HG03565 (cell line): Measurements from ENCODE around the gene MAIP1.

Source experiments
- ATAC-seq: cut with Tn5 transposase; IDR thresholded peaks from one replicate; pipeline ENCODE4 v1.9.1; 2021; ENCODE audit warnings: mild to moderate bottlenecking, moderate library complexity; ENCODE audit not compliant: unreplicated experiment

The MAIP1 gene

DNA sequence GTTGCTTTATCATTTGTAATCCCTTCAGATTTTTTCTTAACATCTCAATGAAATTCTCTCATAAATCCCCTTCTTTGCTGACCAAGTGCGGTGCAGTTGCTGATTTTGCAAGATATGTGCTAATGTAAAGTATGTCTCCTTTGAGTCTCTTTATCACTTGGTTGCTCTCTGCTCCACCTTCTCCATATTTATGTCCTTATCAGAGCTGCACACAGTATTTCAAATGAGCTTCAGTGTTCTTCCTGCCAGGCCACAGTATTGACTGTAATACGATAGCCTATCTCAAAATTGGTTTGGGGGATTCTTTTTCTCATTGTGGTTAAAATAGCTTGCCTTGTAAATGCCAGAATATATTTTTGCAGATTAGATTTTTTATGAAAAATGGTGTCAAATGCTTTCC is 32.2 kb downstream of the MAIP1 start:
- ATAC-seq: no peak

DNA sequence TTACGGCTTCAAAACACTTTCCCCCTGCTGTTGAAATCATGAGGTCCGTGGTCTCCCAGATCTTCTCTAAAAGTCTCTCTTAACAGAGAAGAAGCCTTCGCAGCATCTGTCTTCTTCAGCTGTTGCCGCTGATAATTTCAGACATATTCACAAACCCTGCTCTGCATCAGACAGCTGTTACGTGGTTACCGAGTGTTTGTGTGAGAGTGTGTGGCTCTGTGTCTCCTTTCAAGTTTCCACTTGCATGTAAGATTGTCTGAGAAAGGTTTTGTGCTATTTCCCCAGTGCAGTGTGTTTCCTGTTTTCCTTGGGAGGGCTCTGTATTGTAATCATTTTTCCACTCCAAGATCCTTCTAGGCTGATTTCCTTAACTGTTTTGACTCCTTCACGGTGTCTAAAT is 32.8 kb downstream of the MAIP1 start:
- no peak for ATAC-seq

GRCh38 chr2:199989822-199990221 is 34.4 kb downstream of the MAIP1 start:
- no peak for ATAC-seq

GRCh38 chr2:199991691-199992090 is 36.3 kb downstream of the MAIP1 start:
- no peak for ATAC-seq

DNA sequence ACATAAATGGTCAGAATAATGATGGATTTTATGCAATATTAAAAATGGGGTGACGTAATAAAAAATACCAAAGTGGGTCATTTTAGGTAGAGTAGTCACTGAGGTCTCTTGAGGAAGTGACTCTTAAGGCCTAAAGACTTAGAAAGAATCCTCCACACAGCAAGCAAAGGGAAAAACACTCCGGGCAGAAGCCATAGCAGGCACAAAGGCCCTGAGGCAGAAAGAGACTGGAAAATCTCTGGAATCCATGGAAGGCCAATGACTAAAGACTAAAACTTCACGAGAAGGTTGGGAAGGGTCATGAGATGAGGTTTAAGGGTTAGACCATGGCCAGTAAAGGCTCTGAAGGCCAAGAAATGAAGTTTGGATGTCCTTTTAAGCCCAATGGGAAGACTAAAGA is 36.9 kb downstream of the MAIP1 start:
- ATAC-seq: no peak

GRCh38 chr2:199994371-199994770 is 39.0 kb downstream of the MAIP1 start:
- no peak for ATAC-seq

DNA sequence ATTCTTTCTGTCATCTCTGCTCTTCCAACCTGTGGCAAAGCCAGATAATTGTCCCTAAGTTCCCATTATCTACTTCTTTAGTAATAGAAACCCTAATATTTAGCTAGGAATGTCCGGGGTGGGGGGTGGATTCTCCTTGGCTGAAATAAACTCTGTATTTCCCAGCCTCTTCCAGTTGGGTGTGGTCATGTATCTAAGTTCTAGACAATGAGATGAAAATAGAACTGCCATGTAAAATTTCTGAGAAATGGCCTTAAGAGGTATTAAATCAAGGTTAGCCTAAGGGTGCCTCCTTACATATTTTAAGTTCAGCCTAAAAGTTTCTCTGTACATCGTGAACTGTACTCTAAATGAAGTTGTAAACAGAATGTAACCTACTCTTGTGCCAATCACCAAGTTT is 39.5 kb downstream of the MAIP1 start:
- ATAC-seq: no peak

GRCh38 chr2:199997296-199997695 is 41.9 kb downstream of the MAIP1 start:
- no peak for ATAC-seq

GRCh38 chr2:199999166-199999565 is 43.8 kb downstream of the MAIP1 start:
- ATAC-seq: no peak

GRCh38 chr2:200000444-200001163 is 45.2 kb downstream of the MAIP1 start:
- ATAC-seq: no peak

DNA sequence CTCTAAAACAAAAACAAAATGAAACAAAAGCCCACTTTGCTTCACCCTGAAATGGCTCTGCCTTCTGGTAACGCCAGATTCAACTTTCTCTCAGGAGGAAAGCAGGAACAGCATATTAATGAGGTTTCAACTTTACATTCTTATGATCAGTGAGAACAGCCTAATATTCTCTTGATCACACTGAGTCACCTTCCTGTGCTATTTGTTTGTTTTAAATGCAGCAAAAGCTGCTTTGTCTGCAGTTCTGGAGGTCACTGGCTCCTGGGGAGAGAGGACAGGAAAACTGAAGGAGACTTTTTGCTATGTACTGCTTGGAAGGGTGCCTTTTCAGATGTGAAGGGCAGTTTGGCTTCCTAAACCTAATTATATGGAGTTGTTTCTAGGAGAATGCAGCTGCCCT is 48.1 kb downstream of the MAIP1 start:
- ATAC-seq: no peak

DNA sequence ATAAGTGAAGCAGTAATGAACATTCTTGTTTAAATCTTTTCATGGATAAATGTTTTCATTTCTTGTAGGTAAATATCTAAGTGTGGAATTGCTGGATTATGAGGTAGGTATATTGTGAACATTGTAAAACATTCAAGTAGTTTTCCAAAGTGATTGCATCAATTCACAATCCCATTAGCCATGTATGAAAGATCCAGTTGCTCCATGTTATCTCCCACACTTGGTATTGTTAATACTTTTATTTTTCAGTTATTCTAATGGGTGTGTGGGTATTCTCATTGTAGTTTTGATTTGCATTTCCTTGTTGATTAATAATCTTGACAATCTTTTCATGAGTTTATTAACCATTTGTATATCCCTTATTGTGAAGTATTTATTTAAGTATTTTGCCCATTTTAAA is 50.3 kb downstream of the MAIP1 start:
- no peak for ATAC-seq

DNA sequence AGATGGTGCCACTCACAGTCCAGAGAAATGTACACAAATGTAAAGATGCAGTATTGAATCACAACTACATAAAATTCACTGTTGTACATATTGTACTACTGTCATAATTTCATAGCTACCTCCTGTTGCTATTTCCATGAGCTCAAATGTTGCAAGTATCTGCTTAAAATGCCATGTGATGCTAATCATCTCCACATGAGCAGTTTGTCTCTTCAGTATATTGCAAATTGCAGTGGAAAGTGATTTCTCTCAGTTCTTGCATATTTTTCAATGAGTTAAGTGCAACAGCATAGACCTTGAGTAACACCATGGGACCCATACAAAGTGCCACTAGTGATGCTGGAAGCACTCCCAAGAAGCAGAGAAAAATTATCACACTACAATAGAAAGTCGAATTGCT is 51.9 kb downstream of the MAIP1 start:
- no peak for ATAC-seq

GRCh38 chr2:200012401-200012800 is 57.0 kb downstream of the MAIP1 start:
- no peak for ATAC-seq
